ENCODE results near the gene SYMPK.
"Not testable (repeated sequence)": the region's sequence is repeated elsewhere in the genome, so short reads cannot be mapped to it uniquely, and the experiment has no call there.

The SYMPK gene

DNA sequence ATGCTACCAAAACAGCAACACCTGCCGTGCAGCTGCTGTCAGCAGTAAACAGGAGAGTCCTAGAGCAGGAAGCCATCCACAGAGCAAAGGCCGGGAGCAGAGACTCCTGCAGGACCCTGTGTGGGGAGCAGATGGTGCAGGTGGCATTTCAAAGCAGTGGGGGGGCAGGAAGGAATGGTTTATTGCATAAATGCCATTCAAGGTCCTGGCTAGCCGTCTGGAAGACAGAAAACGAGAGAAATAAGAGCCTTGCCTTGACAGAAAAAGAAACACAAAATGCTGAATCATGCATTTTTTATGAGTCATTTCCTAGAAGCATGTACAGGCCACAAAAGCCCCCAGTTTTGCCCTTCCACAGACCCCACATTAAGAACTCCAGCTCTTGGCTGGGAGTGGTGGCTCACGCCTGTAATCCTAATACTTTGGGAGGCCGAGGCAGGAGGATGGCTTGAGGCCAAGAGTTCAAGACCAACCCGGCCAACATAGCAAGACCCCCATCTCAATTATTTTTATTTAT is 53.2 kb downstream of the SYMPK start:
- DNase-seq (ENCODE audit: low read depth): peak; percentile 75
- H3K4me3 ChIP-seq (ENCODE audit: low read length): no peak overlapping the region
- TF ChIP-seq, protein P1, sequence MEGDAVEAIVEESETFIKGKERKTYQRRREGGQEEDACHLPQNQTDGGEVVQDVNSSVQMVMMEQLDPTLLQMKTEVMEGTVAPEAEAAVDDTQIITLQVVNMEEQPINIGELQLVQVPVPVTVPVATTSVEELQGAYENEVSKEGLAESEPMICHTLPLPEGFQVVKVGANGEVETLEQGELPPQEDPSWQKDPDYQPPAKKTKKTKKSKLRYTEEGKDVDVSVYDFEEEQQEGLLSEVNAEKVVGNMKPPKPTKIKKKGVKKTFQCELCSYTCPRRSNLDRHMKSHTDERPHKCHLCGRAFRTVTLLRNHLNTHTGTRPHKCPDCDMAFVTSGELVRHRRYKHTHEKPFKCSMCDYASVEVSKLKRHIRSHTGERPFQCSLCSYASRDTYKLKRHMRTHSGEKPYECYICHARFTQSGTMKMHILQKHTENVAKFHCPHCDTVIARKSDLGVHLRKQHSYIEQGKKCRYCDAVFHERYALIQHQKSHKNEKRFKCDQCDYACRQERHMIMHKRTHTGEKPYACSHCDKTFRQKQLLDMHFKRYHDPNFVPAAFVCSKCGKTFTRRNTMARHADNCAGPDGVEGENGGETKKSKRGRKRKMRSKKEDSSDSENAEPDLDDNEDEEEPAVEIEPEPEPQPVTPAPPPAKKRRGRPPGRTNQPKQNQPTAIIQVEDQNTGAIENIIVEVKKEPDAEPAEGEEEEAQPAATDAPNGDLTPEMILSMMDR (conservative IDR thresholded peaks at IDR 0.05; ENCODE audit: low read length): no peak

DNA sequence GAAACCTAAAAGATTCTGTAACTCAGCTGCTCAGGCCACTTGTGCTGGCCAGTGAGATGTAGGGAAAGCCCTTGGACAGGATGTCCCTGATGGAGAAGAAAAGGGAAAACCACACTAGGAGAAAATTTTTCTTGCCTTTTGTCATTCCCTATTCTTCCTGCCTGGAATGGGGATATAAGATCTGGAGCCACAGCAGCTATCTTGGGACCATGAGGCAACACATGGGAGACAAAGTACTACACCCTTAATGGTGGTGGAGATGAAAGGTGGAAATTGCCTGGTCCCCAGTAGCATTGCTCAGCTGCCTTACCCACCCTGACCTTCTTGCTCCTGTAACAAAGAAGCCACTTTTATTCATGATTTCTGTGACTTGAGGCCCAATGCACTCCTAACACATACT is 57.2 kb downstream of the SYMPK start:
- no peak for DNase-seq (ENCODE audit: low read depth)
- H3K4me3 ChIP-seq (ENCODE audit: low read length): no peak overlapping the region
- TF ChIP-seq, protein P1 (conservative IDR thresholded peaks at IDR 0.05; ENCODE audit: low read length): no peak

DNA sequence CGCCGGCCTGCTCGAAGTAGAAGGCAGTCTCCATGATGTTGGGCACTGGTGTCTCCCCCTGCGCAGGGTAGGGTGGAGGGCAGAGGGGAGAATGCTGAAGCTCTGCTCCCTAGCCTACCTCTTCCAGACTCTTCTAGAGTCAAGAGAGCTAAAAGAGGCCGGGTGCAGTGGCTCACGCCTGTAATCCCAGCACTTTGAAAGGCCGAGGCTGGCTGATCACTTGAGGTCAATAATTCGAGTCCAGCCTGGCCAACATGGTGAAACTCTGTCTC is 58.1 kb downstream of the SYMPK start:
- no peak for DNase-seq (ENCODE audit: low read depth)
- no peak overlapping the region for H3K4me3 ChIP-seq (ENCODE audit: low read length)
- TF ChIP-seq, protein P1 (conservative IDR thresholded peaks at IDR 0.05; ENCODE audit: low read length): no peak

- DNase-seq (ENCODE audit: low read depth): no peak
- TF ChIP-seq, protein P1 (conservative IDR thresholded peaks at IDR 0.05; ENCODE audit: low read length): no peak
- no peak overlapping the region for H3K4me3 ChIP-seq (ENCODE audit: low read length)
These were observed 58.6 kb downstream of the SYMPK start for GRCh38 chr19:45804140-45804958.

- TF ChIP-seq, protein P1 (conservative IDR thresholded peaks at IDR 0.05; ENCODE audit: low read length): no peak
- no peak overlapping the region for H3K4me3 ChIP-seq (ENCODE audit: low read length)
- DNase-seq (ENCODE audit: low read depth): no peak
These were observed 61.3 kb downstream of the SYMPK start for GRCh38 chr19:45801603-45802175.

DNA sequence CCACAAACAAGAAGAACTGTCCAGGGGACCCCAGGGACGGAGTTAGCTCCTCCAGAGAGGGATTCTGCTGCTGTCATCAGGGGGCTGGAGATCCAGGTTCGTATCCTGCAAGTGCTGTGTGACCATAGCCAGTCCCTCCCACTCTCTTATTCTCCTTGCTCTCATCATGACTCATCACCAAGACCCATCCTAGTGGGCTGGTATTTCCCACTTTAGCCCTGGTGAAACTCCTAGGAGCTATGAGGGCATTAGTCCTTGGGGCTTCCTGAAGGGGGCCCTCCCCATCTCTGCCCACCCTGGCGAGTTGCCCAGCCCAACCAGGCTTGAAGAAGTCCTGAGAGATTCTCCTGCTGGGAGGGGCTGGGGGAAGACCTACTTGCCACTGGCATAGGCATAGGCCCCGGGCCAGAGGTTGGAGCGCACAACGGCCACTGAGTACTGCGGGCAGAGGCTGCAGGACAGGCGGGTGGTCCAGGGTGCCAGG is 62.8 kb downstream of the SYMPK start:
- no peak overlapping the region for H3K4me3 ChIP-seq (ENCODE audit: low read length)
- TF ChIP-seq, protein P1 (conservative IDR thresholded peaks at IDR 0.05; ENCODE audit: low read length): no peak
- peak; percentile 40 for DNase-seq (ENCODE audit: low read depth)

DNA sequence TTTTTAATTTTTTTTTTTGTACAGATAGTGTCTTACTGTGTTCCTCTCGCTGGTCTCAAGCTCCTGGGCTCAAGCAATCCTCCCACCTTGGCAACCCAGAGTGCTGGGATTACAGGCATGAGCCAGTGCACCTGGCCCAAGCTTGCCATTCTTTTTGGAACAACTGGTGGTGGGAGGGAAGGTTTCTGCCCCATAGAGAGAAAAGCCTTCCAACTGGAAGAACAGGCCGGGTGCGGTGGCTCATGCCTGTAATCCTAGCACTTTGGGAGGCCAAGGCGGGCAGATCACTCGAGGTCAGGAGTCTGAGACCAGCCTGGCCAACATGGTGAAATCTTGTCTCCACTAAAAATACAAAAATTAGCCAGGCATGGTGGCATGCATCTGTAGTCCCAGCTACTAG is 63.4 kb downstream of the SYMPK start:
- H3K4me3 ChIP-seq (ENCODE audit: low read length); DNase-seq (ENCODE audit: low read depth): not testable (repeated sequence)

Data from AG10803 (cell line).